Keratinocyte (primary cell): Measurements from ENCODE around the gene WNT1. TPM values are rescaled to one million over a fixed set of nuclear protein-coding genes. Genes with fewer than 3 reads are reported as not detected.

Experiments
- DNase-seq: peaks from one replicate; pipeline ENCODE4 v3.0.0-alpha.2; 2011; ENCODE audit warnings: low read depth, missing footprints, low spot score
- FAIRE-seq: peaks from 2 replicates; lab custom pipeline; 2011; peaks lifted over from hg19 to GRCh38; lab: Jason Lieb, UNC
- H2AFZ ChIP-seq: 2 replicates; pipeline ENCODE4 v1.6.0; 2012; ENCODE audit warnings: low read length, control low read depth, inconsistent platforms; ENCODE audit not compliant: control insufficient read depth
- H3K27ac ChIP-seq: 2 replicates; pipeline ENCODE4 v1.5.1; 2011; ENCODE audit warnings: low read length; ENCODE audit not compliant: control insufficient read depth, insufficient read depth
- H3K27me3 ChIP-seq: 3 replicates; pipeline ENCODE4 v1.6.0; 2011; ENCODE audit warnings: low read length; ENCODE audit not compliant: control insufficient read depth, insufficient read depth; ENCODE audit errors: extremely low read depth
- H3K36me3 ChIP-seq, 2 experiments: 2 replicates in 1 of 2; 3 replicates in 1 of 2; pipeline ENCODE4 v1.5.1; 2011; ENCODE audit warnings: low read length in 2 of 2, mild to moderate bottlenecking in 1 of 2; ENCODE audit not compliant: control insufficient read depth in 2 of 2, insufficient read depth in 2 of 2; ENCODE audit errors: extremely low read depth in 1 of 2
- H3K4me1 ChIP-seq: 3 replicates; pipeline ENCODE4 v1.5.1; 2011; ENCODE audit warnings: low read length; ENCODE audit not compliant: control insufficient read depth, insufficient read depth; ENCODE audit errors: extremely low read depth
- H3K4me2 ChIP-seq: 3 replicates; pipeline ENCODE4 v1.6.0; 2011; ENCODE audit warnings: low read depth, low read length; ENCODE audit not compliant: control insufficient read depth, insufficient read depth; ENCODE audit errors: extremely low read depth
- H3K4me3 ChIP-seq, 3 experiments: fragments of 200-600 bp in 1 of 3; sonication (generic) in 1 of 3; 2 replicates in 2 of 3; 3 replicates in 1 of 3; pipeline ENCODE4 v1.5.1; 2011 to 2016; ENCODE audit warnings: low read length in 3 of 3, mild to moderate bottlenecking in 3 of 3, control low read depth in 2 of 3, inconsistent platforms in 1 of 3, low read depth in 1 of 3, mixed read lengths in 1 of 3, mixed run types in 1 of 3, moderate library complexity in 1 of 3; ENCODE audit not compliant: control insufficient read depth in 2 of 3, insufficient read depth in 2 of 3; ENCODE audit errors: extremely low read depth in 1 of 3
- H3K79me2 ChIP-seq: 2 replicates; pipeline ENCODE4 v1.6.0; 2012; ENCODE audit warnings: low read length; ENCODE audit not compliant: control insufficient read depth, insufficient read depth
- H3K9ac ChIP-seq: 3 replicates; pipeline ENCODE4 v1.6.0; 2011; ENCODE audit warnings: low read length; ENCODE audit not compliant: control insufficient read depth, insufficient read depth; ENCODE audit errors: extremely low read depth
- H3K9me1 ChIP-seq: 3 replicates; pipeline ENCODE4 v1.6.0; 2011; ENCODE audit warnings: low read length; ENCODE audit not compliant: control insufficient read depth, insufficient read depth; ENCODE audit errors: extremely low read depth
- H3K9me3 ChIP-seq: 2 replicates; pipeline ENCODE4 v1.5.1; 2012; ENCODE audit warnings: low read depth, low read length; ENCODE audit not compliant: control insufficient read depth
- H4K20me1 ChIP-seq: 3 replicates; pipeline ENCODE4 v1.6.0; 2011; ENCODE audit warnings: low read length; ENCODE audit not compliant: control insufficient read depth, insufficient read depth; ENCODE audit errors: extremely low read depth
- EZH2 ChIP-seq: IDR thresholded peaks from one replicate; pipeline ENCODE4 v1.6.1; 2012; ENCODE audit warnings: inconsistent platforms, mild to moderate bottlenecking, low read length, moderate library complexity
- dilution Hi-C: fragments of 300-500 bp; cut with MboI; formaldehyde crosslinking; loops from one replicate; pipeline ENCODE4 v1.7.0; 2020; ENCODE audit warnings: low sequenced_read_pairs; ENCODE audit not compliant: extremely low pct_ligation_motif_present
- polyA plus RNA-seq, 5 experiments: library from polyadenylated mRNA; depleted of rRNA in 3 of 5; stranded (reverse) in 3 of 5; stranded (forward) in 1 of 5; unstranded in 1 of 5; fragments of >200 nt; gene quantifications; 1 replicate in 1 of 5; 2 replicates in 3 of 5; 3 replicates in 1 of 5; pipeline versions ENCODE4 v1.2.1 to v1.2.3, GENCODE V29; 2011 to 2012; ENCODE audit warnings: missing spikeins in 2 of 5, low read depth in 1 of 5, low replicate concordance in 1 of 5
- TF ChIP-seq, protein P1 (sequence below), 3 experiments: IDR thresholded peaks in 1 of 3; conservative IDR thresholded peaks in 1 of 3; optimal IDR thresholded peaks in 1 of 3; 2 replicates in 2 of 3; 3 replicates in 1 of 3; pipeline versions ENCODE3 to v1.5.1; 2011; ENCODE audit warnings: low read length in 3 of 3, mild to moderate bottlenecking in 3 of 3, moderate library complexity in 2 of 3, control low read depth in 1 of 3, inconsistent platforms in 1 of 3; ENCODE audit not compliant: insufficient read depth in 2 of 3; ENCODE audit errors: extremely low read depth in 1 of 3

Gene WNT1
- polyA plus RNA-seq, 1 donor (not counting 4 experiments of a cell fraction or from before 2014, with no cell fraction given): not detected

GRCh38 chr12:48960834-48961233 is 17.3 kb upstream of the WNT1 start:
- Histone ChIP-seq H4K20me1 (peaks cover 4% of the 10 kb centered on the region), H3K79me2 (peaks cover 13% of the 10 kb centered on the region), H3K9me1 (no peaks in the 10 kb centered on the region), H3K4me2 (no peak overlapping the region), H3K4me1 (peaks cover 7% of the 10 kb centered on the region), H3K9ac (no peak overlapping the region), H3K36me3 (peaks cover 0 to under 1% of the 10 kb centered on the region in 2 experiments), H3K9me3 (no peaks in the 10 kb centered on the region), H3K27me3 (no peaks in the 10 kb centered on the region), H3K4me3 (no peak overlapping the region), H3K27ac (no peak overlapping the region), H2AFZ (no peak overlapping the region)
- FAIRE-seq: no peak
- no peak for TF ChIP-seq EZH2
- TF ChIP-seq, protein P1, sequence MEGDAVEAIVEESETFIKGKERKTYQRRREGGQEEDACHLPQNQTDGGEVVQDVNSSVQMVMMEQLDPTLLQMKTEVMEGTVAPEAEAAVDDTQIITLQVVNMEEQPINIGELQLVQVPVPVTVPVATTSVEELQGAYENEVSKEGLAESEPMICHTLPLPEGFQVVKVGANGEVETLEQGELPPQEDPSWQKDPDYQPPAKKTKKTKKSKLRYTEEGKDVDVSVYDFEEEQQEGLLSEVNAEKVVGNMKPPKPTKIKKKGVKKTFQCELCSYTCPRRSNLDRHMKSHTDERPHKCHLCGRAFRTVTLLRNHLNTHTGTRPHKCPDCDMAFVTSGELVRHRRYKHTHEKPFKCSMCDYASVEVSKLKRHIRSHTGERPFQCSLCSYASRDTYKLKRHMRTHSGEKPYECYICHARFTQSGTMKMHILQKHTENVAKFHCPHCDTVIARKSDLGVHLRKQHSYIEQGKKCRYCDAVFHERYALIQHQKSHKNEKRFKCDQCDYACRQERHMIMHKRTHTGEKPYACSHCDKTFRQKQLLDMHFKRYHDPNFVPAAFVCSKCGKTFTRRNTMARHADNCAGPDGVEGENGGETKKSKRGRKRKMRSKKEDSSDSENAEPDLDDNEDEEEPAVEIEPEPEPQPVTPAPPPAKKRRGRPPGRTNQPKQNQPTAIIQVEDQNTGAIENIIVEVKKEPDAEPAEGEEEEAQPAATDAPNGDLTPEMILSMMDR (optimal IDR thresholded peaks at IDR 0.05 in 1 of 3, IDR thresholded peaks at IDR 0.05 in 1 of 3, conservative IDR thresholded peaks at IDR 0.05 in 1 of 3; ENCODE audit: extremely low read depth in 1 of 3, insufficient read depth in 2 of 3, low read length in 3 of 3): no peak
- DNase-seq: no peak
- dilution Hi-C loops: no loop called here

- no peak overlapping the region for H2AFZ ChIP-seq
- no peak for TF ChIP-seq EZH2
- TF ChIP-seq, protein P1 (optimal IDR thresholded peaks at IDR 0.05 in 1 of 3, IDR thresholded peaks at IDR 0.05 in 1 of 3, conservative IDR thresholded peaks at IDR 0.05 in 1 of 3; ENCODE audit: extremely low read depth in 1 of 3, insufficient read depth in 2 of 3, low read length in 3 of 3): no peak
- H3K9ac ChIP-seq: no peak overlapping the region
- H3K36me3 ChIP-seq: no peaks in the 10 kb centered on the region
- H3K27ac ChIP-seq: no peak overlapping the region
- H3K4me1 ChIP-seq: peaks cover 3% of the 10 kb centered on the region
- no peak overlapping the region for H3K4me2 ChIP-seq
- peaks cover 8% of the 10 kb centered on the region for H3K79me2 ChIP-seq
- H3K9me3 ChIP-seq: no peaks in the 10 kb centered on the region
- H3K4me3 ChIP-seq: no peak overlapping the region
- H3K9me1 ChIP-seq: no peaks in the 10 kb centered on the region
- peaks cover 4% of the 10 kb centered on the region for H3K27me3 ChIP-seq
- no peak for FAIRE-seq
- DNase-seq: no peak
- dilution Hi-C loops: no loop called here
- H4K20me1 ChIP-seq: no peaks in the 10 kb centered on the region
These were observed 16.8 kb upstream of the WNT1 start for GRCh38 chr12:48961331-48961730.
